Epidermal melanocyte (primary cell): Measurements from ENCODE around the gene IPO13.

Source experiments
- DNase-seq: peaks from one replicate; pipeline ENCODE4 v3.0.0; 2011; ENCODE audit warnings: low spot score; ENCODE audit not compliant: insufficient read length

Gene IPO13

DNA sequence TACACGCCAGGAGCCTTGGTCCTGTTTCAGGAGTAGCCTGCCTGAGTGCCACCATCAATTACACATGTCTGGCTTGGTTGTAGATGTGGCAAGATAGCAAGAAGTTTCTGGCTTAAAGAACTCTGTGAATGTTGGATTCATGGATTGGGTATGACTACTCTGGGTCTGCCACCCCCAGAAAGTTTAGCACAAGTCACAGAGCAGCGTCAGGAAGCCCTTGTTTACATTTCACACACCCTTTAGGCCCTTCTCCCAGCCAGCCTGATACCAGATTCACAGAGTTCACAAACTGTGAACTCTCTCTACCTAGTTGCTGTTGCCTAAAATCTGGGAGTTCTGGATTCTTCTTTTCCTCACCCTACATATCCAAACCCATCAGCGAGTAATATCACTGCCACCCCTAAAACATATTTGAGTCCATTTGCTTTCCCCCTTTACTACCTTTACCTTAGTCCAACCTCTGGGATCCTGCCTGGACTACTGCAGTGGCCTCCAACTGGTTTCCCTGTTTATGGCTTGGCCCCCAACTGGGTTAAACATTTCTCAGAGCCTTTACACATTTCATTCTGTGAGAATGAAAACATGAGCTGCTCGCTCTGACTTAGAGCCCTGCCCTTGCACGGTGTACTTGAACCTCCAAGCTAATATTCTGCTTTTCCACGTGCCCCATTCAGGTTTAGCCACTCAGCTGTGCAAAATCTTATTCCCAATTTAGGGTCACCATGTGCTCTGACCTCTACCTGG lies 40.6 kb downstream of the IPO13 start:
- no peak for DNase-seq

DNA sequence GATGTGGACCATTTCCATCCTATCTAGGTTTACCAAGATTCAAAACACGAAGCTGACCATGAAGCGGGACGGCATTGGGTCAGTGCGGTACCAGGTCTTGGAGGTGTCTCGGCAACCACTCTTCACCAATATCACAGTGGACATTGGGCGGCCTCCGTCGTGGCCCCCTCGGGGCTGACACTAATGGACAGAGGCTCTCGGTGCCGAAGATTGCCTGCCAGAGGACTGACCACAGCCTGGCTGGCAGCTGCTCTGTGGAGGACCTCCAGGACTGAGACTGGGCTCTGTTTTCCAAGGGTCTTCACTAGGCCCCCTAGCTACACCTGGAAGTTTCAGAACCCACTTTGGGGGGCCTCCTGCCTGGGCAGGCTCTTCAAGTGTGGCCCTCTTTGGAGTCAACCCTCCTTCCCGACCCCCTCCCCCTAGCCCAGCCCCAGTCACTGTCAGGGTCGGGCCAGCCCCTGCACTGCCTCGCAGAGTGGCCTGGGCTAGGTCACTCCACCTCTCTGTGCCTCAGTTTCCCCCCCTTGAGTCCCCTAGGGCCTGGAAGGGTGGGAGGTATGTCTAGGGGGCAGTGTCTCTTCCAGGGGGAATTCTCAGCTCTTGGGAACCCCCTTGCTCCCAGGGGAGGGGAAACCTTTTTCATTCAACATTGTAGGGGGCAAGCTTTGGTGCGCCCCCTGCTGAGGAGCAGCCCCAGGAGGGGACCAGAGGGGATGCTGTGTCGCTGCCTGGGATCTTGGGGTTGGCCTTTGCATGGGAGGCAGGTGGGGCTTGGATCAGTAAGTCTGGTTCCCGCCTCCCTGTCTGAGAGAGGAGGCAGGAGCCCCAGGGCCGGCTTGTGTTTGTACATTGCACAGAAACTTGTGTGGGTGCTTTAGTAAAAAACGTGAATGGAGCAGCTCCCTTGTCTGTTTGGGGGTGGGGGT lies 43.8 kb downstream of the IPO13 start:
- no peak for DNase-seq

DNA sequence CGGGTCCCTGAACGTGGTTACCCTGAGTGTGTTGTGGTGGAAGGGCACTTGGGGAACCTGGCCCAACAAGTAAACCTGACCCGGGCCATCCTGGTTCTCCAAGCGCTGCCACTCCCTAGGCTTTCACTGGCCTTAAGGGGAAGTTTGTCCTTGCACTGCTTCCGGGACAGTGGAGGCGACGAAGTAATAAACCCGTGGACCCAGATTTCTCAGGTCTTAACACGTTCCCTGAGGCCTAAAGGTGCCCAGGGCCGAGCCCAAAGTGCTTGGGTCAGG lies 44.4 kb downstream of the IPO13 start:
- no peak for DNase-seq

DNA sequence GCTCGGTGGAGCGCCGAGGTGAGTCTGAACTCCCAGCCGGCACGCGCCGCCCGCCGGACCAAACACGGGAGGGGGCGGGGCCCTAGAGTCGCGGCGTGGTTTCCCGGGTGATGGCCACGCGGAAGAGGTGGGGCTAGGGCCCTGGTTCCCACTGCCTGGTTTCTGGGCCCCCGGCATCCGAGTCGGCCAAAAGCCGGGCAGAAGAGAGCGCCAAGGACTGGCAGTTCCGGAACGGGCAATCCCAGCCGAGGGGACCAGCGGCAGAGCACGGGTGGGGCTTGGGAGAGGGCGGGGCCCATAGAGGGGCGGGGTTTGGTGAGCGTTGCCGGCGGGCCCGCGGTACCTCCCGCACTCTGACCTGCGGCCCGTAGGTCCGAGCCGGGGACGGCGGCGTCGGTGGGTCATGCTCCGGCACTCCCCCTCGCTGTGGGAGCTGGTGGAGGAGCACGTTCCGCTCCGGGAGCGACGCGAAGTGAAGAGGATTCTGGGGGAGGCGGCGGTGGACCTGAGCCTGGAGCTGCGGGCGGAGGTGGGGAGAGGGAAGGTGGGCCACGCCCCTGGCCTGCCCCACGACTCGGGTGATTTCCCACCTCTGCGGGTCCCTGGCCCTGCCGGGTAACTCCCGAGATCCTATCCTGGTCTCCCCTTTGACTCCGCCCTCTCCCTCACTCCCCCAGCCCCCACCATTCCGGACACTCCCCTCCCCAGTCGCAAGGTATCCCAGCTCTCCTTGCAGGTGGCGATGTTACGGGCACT lies 44.9 kb downstream of the IPO13 start, which contains the start of gene CCDC24:
TSS of gene CCDC24 (plus strand) at position 124 of the 756 bp plus-strand sequence. CDS start at position 404, 280 bp downstream.
- peak; percentile 92 for DNase-seq

DNA sequence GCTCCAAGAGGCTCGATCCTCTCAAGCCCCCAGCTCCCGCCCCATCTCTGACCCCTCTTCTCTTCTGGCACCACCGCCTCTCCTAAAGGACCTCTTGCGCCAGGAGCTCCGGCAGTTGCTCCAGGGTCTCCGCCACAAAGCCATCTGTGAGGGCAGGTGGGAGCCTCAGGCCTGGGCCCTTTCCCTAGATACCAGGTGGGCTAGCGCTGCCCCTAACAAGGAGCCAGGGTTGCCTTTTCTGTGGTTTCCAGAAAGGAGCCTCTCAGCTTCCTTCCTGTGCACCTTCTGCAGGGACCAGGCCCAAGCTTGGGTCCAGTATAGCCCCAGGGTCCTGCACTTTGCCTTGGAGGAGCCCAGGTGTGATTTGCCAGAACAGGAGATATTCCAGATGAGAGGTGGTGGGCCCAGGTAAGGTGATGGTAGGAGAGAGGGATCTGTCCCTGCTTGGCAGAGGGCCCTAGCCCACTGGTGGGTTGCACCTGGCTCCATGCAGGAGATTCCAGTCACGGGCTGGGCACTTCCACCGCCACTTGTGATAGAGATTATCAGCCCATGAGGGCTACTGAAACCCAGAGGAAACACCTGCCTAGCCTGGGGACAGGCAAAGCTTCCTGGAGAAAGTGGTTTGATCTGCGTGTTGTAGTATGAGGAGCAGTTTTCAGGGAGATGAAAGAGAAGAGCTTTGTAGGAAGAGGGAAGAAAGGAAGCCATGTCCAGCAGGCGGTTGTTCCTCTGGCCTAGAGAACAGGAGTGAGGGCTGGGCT lies 45.7 kb downstream of the IPO13 start:
- DNase-seq, result no peak

DNA sequence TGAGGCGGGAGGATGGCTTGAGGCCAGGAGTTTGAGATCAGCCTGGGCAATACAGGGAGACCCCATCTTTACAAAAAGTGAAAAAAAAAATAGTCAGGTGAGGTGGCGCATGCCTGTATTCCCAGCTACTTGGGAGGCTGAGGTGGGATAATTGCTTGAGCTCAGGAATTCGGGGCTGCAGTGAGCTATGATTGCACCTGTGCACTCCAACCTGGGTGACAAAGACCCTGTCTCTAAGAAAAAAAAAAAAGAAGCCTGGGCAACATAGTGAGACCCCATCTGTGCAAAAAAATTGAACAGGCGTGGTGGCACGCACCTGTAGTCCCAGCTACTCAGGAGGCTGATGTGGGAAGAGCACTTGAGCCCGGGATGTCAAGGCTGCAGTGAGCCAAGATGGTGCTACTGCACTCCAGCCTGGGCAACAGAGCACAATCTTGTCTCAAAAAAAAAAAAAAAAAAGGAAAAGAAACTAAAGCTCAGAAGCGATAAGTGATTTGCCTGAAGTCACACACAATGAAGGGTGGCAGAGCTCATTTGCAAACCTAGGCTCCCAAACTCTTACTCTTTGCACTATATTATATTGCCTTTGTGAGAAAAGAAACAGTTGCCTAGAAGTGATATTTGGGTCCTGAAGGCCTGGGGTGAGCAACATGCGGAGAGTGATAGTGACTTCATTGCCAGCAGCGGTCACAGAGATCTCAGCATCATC lies 46.6 kb downstream of the IPO13 start:
- no peak for DNase-seq

DNA sequence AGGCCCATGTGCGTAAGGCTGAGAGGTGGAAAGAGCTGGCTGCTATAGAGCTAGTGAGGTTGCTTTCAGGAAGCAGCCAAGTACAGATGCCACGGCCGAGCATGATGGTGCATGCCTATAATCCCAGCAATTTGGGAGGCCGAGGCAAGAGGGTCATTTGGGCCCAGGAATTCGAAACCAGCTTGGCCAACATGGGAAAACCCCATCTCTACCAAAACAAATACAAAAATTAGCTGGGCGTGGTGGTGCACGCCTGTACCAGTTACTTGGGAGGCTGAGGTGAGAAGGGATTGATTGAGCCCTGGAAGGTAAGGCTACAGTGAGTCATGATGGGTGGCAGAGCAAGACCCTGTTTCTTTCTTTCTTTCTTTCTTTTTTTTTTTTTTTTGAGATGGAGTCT lies 47.3 kb downstream of the IPO13 start:
- DNase-seq, result no peak

DNA sequence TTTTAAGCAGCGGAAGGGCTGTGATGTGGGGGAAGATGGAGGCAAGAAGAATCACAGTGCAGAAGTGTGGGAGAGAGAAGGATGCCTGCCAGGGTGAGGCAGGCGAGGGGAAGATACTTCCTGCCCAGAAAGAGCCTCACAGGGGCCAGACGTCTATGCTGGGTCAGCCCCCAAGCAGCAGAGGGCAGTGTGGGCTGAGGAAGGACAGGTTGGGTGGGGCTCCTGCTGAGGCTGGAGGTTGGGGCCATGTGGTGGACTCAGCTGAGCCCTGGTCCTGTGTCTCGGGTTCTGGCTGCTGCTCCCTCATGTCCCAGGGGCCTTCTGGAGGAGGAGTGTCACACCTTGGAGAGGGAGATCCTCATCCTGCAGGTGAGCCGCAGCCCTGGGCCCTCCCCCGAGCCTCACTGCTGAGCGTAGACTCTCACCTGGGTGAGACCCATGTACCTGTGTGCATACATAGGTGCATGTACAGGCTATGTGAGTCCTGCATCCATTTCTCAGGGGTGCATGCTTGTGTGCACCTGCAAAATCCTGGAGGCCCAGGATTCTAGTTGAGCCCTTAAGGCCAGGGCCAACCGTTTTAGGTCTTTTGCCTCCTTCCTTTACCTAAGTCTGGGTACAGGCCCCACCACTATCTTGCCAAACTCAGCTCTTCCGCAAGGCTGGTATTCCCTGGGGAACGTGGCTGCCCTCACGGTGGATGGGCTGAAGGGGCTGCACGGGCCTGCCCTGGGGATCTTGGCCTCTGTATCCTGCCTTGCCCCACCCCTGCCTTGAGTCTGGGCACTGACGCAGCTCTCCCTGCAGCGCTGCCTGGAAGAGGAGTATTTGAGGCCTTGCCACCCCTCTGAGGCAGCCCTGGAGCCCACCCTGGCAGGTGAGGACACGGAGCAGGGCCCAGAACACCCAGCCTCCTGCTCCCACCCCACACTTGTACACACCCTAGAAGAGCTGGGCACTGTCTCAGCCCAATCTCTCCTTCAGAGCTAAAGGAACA lies 48.3 kb downstream of the IPO13 start:
- no peak for DNase-seq

DNA sequence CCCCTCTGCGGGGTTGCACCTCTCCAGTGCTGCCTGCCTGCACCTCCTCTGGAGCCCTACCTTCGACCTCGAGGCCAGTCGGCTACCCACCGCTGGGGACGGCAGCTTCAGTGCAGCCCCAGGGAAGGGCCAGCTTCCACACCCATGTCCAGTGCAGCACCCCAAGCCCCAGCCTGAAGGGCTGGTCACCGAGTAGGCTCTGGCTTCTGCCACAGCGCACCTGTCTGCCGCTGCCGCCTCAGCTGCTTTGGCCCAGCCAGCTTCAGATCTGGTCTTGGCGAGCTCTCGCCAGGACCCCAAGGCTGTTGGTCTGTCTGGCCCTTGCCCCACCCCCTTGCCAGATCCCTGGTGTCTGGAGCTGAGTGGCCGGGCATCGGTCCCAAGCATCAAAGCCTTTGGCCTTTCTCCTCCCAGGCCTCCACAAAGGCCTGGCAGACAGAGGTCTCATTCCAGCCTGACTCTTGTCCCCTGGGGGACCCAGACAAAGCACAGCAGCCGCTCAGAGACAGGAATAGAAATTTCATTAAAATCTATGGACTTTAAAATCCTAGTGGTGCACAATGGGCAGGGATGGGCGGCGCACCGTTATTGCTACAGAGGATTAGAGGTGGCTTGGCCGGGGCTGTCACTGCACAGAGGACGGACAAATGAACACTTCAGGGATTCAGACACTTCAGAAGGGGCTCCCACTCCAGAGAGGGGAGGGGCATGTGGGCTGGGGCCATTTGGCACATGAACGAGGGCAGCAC lies 49.4 kb downstream of the IPO13 start:
- DNase-seq, result no peak

DNA sequence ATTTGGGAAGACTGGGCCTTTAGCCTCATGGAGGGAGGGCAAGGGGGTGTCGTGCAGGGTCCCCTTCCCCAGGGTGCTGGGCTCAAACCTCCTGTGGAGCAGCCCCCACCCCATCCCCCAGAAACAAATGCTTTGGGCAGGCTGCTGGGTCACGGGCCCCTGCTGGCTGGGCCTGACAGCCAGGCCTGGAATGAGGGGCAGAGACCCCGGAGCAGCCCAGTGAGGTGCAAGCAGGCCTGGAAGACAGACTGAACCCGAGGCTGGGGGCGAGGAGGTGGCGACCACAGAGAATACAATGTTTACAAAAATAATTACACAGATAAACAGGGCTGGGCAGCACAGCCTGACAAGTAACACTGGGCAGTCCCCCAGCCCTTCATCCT lies 50.0 kb downstream of the IPO13 start:
- no peak for DNase-seq

DNA sequence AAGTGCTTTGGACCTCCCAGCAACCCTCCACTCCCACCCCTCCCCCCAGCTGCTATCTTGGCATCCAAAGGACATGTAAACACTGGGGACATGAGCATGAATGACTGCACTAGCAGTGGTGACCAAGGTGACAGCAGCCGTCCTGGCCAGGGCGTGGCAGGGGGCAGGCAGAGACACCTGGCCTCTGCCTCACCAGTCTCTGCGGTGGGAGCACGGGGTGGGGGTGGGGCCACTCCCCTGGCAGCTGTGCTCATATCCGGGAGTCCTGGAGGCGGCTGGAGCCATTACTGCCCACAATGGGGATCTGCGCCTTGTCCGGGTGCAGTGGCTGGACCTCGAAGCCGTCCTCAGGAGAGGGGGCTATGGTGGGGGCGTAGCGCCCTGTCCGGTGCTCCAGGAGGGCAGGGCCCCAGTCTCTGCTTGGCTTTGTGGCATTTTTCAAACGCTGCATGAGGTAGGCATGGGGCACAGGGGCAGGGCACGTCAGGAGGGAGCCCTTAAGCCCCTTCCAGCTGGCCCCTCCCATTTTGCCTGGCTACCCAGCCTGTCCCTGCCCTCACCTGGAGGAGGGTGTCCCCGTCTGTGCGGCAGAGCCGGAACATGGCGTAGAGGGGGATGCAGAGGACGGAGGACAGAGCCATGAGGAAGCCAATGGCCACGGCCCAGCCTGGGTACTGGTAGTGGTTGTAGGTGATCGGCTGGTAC lies 50.7 kb downstream of the IPO13 start:
- DNase-seq, result no peak

DNA sequence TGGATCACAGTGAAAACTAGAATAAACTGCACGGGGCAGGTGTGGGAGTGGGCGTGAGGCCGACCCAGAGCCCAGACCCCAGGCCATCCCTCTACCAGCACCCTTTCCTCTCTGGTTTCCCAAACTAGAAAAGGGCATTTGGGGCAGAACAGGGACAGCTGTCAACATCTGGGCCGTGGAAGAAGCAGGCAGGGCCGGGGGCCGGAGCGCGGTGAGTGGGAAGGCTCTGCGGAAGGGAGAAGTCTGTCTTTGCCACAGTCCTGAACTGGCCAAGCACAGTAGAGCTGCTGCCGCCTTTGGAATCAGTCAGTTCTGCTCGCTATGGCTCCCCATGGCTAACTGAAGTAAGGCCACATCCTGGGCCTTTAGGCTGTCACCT lies 51.2 kb downstream of the IPO13 start:
- no peak for DNase-seq

DNA sequence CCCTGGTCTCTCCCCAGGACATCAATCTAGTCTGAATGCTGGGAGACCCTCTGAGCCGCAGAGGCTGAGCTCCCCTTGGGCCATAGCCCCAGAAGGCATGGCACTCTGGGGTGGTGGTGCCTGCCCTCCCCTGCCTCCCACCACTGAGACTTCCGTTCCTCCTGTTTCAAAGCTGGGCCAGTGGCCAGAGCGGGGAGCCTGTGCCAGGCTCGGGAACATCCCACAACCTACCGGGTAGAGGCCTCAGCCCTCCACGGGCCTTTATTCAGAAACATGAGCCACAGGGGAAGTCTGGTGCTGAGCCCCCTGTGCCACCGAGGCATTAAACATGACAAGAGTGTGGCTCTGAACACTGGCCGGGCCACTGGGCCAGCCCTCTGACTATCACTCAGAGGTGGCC lies 52.7 kb downstream of the IPO13 start:
- DNase-seq, result no peak

DNA sequence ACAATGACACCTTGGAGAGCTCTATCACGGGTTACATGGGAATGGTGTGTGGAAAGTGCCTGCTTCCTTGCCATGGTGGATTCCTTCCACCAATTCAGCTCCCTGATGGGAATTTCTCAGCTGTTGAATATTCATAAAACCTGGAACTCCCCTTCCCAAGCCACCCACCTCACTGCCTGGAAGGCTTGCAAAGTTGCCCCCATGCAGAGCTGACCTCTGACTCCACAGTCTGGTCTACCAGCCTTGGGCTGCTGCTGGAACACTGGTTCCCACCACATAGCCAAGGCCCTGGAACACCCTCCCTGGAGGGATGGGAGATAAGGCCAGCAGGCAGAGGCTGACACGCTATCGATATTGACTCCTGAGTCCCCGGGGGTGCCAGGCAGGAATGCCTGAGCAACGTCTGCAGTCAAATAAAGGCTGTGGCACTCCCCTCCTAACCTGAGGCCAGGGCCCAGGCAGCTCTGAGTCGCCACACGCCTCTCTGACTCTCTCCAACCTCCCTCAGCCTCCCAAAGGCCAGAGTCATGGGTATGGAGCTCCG lies 53.4 kb downstream of the IPO13 start:
- no peak for DNase-seq

DNA sequence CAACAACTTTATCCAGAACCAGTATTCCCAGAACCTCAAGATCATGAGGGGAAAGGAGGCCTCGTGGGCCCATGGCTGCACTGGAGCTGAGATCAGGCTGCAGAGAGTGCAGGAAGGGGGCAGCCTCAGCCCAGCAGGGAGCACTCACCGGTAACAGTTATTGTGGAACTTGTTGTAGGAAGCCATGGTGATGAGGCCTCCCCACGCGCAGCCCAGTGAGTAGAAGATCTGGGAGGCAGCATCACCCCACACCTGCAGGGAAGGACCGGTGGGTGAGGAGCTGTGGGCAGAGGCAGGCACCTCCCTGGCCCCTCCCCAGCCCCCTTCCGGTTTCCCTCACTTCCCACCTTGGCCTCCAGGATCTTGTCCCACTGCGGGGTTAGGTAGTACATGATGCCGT lies 55.4 kb downstream of the IPO13 start:
- DNase-seq, result no peak

DNA sequence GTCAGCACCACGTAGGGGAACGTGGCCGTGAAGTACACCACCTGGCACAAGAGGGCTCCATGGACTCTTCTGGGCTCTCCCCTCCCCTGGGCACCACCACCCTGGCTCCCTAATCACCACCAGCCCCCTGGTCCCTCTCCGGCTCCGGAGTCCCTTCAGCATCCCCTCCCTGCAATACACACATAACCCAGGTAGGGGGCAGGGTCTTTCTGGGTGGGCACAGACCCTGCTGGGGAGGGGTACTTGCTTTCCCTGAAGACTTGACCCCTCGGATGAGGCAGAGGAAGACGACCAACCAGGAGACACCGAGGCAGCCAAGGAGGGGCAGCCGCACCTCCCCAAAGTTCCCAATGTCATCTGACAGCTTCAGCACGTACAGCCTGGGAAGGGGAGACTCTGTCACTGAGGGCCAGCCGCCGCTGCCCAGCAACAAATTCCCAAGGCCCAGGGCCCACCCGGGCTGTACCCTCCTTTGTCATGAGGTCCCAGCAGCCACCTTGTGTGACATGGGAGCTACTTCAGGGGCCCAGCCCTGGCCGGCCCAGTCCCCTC lies 55.9 kb downstream of the IPO13 start:
- no peak for DNase-seq

DNA sequence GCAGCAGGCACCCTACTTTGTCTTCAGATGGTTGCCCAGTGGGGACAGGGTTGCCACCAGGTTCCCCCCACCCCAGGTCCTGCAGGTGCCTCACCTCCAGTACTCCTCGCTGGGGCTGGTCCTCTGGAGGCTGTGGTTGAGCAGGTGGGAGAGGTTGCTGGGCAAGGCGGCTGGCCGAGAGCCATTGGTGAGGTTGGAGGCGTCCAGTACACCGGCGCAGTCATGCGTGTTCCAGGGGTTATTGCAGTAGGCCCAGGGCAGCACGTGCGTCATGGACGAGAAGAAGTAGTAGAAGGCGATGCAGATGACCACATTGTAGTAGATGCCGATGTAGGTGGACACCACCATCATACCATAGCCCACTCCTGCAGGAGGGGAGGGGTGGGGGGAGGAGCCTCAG lies 61.5 kb downstream of the IPO13 start:
- DNase-seq, result no peak
